ENCODE data around the gene MRPL51. TPM values are rescaled to one million over a fixed set of nuclear protein-coding genes. Genes with fewer than 3 reads are reported as not detected.

The MRPL51 gene
- total and polyA plus RNA-seq, 10 of the 15 experiments (the other 5 are each of a cell fraction or from before 2014, with no cell fraction given): 137 to 1,202 (median 267) TPM

DNA sequence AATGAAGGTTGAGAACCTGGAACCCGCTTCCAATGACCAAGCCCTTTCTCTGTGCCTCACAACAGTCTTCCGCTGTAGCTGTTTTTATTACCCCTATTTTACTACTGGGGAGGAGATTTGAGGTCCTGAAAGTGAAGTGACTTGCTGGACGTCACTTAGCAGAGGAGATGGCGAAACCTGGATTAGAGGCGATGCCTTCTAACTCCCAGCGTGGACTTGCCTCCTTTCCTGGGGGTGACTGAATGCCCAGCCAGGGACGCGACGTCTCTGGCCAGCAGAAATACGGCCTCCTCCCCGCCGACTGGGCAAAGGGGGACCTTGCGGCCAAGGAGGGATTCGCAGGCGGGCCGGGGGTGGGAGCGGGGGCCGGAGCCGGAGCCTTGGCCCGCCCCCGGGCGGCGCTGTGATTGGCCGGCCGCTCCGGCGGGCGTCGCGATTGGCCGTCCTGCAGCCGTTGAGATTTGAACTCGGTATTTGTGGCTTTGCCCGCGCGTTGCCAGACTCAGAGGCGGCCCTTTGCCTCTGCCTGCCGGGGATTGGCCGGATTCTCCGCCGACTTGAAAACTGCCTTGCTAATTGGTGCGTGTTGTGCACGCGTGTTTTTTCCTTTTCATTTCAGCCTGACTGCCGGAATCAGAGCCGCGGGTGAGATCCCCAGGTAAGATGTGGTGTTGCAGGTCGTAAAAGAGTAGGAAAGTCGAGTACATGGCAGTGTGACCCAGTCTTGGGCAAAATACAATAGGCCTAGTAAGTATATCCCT lies 615 bp upstream of the MRPL51 start, which contains the start of gene NCAPD2 (continued):
- TF ChIP-seq MYC (IDR thresholded peaks at IDR 0.05; ENCODE audit: insufficient read depth, insufficient read length, insufficient replicate concordance, low read length, severe bottlenecking) (no peak), POLR2AphosphoS5 (IDR thresholded peaks at IDR 0.05; ENCODE audit: low read length) (peak; percentile 80), YY1 (IDR thresholded peaks at IDR 0.05; ENCODE audit: low read depth, low read length) (0 out of 2 replicates have a peak, but pooled peaks have one; percentile 17), BRCA1 (IDR thresholded peaks at IDR 0.05; ENCODE audit: low read depth, low read length) (no peak), RUNX3 (IDR thresholded peaks at IDR 0.05; ENCODE audit: low read length) (peak; percentile 48; the same call in 1 of the 2 replicates), POU2F2 (IDR thresholded peaks at IDR 0.05; ENCODE audit: borderline replicate concordance, low read depth, low read length) (peak; percentile 29; the same call in 2 of the 3 replicates), NR2F1 (conservative IDR thresholded peaks at IDR 0.05) (peak; percentile 55; the same call in 1 of the 2 replicates), RFX5 (IDR thresholded peaks at IDR 0.05; ENCODE audit: low read depth, low read length) (0 out of 2 replicates have a peak, but pooled peaks have one; percentile 45), WRNIP1 (IDR thresholded peaks at IDR 0.05; ENCODE audit: borderline replicate concordance, low read depth, low read length) (peak; percentile 50; the same call in 1 of the 2 replicates), MXI1 (IDR thresholded peaks at IDR 0.05; ENCODE audit: low read depth, low read length) (peak; percentile 96), LARP7 (IDR thresholded peaks at IDR 0.05) (peak; percentile 67), GABPA (IDR thresholded peaks at IDR 0.05; ENCODE audit: low read depth) (peak; percentile 52; the same call in 1 of the 2 replicates), STAT3 (IDR thresholded peaks at IDR 0.05; ENCODE audit: low read depth, low read length) (no peak), ZNF384 (IDR thresholded peaks at IDR 0.05; ENCODE audit: borderline replicate concordance, low read depth, low read length) (no peak)
- TF ChIP-seq, protein P1, sequence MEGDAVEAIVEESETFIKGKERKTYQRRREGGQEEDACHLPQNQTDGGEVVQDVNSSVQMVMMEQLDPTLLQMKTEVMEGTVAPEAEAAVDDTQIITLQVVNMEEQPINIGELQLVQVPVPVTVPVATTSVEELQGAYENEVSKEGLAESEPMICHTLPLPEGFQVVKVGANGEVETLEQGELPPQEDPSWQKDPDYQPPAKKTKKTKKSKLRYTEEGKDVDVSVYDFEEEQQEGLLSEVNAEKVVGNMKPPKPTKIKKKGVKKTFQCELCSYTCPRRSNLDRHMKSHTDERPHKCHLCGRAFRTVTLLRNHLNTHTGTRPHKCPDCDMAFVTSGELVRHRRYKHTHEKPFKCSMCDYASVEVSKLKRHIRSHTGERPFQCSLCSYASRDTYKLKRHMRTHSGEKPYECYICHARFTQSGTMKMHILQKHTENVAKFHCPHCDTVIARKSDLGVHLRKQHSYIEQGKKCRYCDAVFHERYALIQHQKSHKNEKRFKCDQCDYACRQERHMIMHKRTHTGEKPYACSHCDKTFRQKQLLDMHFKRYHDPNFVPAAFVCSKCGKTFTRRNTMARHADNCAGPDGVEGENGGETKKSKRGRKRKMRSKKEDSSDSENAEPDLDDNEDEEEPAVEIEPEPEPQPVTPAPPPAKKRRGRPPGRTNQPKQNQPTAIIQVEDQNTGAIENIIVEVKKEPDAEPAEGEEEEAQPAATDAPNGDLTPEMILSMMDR (IDR thresholded peaks at IDR 0.05 in 2 of 3, conservative IDR thresholded peaks at IDR 0.05 in 1 of 3; ENCODE audit: control insufficient read depth in 2 of 3, extremely low read depth in 1 of 3, insufficient read depth in 1 of 3, low read depth in 3 of 3, low read length in 3 of 3): peak in 2 of 3 experiments; percentile 2 to 25; a peak in 1 of 6 replicates
- TF ChIP-seq, protein P2, sequence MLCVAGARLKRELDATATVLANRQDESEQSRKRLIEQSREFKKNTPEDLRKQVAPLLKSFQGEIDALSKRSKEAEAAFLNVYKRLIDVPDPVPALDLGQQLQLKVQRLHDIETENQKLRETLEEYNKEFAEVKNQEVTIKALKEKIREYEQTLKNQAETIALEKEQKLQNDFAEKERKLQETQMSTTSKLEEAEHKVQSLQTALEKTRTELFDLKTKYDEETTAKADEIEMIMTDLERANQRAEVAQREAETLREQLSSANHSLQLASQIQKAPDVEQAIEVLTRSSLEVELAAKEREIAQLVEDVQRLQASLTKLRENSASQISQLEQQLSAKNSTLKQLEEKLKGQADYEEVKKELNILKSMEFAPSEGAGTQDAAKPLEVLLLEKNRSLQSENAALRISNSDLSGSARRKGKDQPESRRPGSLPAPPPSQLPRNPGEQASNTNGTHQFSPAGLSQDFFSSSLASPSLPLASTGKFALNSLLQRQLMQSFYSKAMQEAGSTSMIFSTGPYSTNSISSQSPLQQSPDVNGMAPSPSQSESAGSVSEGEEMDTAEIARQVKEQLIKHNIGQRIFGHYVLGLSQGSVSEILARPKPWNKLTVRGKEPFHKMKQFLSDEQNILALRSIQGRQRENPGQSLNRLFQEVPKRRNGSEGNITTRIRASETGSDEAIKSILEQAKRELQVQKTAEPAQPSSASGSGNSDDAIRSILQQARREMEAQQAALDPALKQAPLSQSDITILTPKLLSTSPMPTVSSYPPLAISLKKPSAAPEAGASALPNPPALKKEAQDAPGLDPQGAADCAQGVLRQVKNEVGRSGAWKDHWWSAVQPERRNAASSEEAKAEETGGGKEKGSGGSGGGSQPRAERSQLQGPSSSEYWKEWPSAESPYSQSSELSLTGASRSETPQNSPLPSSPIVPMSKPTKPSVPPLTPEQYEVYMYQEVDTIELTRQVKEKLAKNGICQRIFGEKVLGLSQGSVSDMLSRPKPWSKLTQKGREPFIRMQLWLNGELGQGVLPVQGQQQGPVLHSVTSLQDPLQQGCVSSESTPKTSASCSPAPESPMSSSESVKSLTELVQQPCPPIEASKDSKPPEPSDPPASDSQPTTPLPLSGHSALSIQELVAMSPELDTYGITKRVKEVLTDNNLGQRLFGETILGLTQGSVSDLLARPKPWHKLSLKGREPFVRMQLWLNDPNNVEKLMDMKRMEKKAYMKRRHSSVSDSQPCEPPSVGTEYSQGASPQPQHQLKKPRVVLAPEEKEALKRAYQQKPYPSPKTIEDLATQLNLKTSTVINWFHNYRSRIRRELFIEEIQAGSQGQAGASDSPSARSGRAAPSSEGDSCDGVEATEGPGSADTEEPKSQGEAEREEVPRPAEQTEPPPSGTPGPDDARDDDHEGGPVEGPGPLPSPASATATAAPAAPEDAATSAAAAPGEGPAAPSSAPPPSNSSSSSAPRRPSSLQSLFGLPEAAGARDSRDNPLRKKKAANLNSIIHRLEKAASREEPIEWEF (IDR thresholded peaks at IDR 0.05; ENCODE audit: insufficient replicate concordance, low read depth, low read length): no peak
- TF ChIP-seq, protein P3, sequence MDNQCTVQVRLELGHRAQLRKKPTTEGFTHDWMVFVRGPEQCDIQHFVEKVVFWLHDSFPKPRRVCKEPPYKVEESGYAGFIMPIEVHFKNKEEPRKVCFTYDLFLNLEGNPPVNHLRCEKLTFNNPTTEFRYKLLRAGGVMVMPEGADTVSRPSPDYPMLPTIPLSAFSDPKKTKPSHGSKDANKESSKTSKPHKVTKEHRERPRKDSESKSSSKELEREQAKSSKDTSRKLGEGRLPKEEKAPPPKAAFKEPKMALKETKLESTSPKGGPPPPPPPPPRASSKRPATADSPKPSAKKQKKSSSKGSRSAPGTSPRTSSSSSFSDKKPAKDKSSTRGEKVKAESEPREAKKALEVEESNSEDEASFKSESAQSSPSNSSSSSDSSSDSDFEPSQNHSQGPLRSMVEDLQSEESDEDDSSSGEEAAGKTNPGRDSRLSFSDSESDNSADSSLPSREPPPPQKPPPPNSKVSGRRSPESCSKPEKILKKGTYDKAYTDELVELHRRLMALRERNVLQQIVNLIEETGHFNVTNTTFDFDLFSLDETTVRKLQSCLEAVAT (IDR thresholded peaks at IDR 0.05): peak; percentile 53
- TF ChIP-seq, protein P4, sequence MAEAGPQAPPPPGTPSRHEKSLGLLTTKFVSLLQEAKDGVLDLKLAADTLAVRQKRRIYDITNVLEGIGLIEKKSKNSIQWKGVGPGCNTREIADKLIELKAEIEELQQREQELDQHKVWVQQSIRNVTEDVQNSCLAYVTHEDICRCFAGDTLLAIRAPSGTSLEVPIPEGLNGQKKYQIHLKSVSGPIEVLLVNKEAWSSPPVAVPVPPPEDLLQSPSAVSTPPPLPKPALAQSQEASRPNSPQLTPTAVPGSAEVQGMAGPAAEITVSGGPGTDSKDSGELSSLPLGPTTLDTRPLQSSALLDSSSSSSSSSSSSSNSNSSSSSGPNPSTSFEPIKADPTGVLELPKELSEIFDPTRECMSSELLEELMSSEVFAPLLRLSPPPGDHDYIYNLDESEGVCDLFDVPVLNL (IDR thresholded peaks at IDR 0.05; ENCODE audit: low read depth, low read length): peak; percentile 95

Data from GM12878 (cell line).